Lower lobe of right lung (tissue), 2 donors: ENCODE measurements around the gene HSD11B2. TPM values are rescaled to one million over a fixed set of nuclear protein-coding genes. Genes with fewer than 3 reads are reported as not detected.

Source experiments
- ATAC-seq, 2 donors: fragments of 200-7000 bp; cut with Tn5 transposase; one replicate each; pipeline ENCODE4 v1.9.1; 2020 to 2022; ENCODE audit warnings: mild to moderate bottlenecking in 2 of 2, moderate library complexity in 2 of 2
- DNase-seq: peaks from one replicate; pipeline ENCODE4 v3.0.0-alpha.2; 2020
- H3K27ac ChIP-seq: fragments of 200-600 bp; one replicate; pipeline ENCODE4 v1.8.0; 2022
- H3K27me3 ChIP-seq: fragments of 200-600 bp; one replicate; pipeline ENCODE4 v1.8.0; 2022; ENCODE audit warnings: low read depth
- H3K36me3 ChIP-seq: fragments of 200-600 bp; one replicate; pipeline ENCODE4 v1.8.0; 2022; ENCODE audit warnings: mild to moderate bottlenecking
- H3K4me1 ChIP-seq: fragments of 200-600 bp; one replicate; pipeline ENCODE4 v1.8.0; 2022
- H3K4me3 ChIP-seq: fragments of 200-600 bp; one replicate; pipeline ENCODE4 v1.8.0; 2022; ENCODE audit warnings: mild to moderate bottlenecking
- H3K9me3 ChIP-seq: fragments of 200-600 bp; one replicate; pipeline ENCODE4 v1.8.0; 2022
- intact Hi-C: fragments of 100-400 bp; cut with DNase I; formaldehyde crosslinking; loops from one replicate; pipeline ENCODE4 v1.11.0; 2022
- total RNA-seq: library from RNA; stranded (reverse); fragmentation: NEBNext Ultra II Directional; extraction: Animal tissue kit (Norgen Biotek cat#: 25700); gene quantifications from one replicate; pipeline ENCODE4 v1.2.1, GENCODE V29; 2021
- TF ChIP-seq, protein P1 (sequence below): fragments of 200-600 bp; IDR thresholded peaks from one replicate; pipeline ENCODE4 v1.8.0; 2022; ENCODE audit warnings: antibody characterized with exemption, mild to moderate bottlenecking
- donor health status: DM: no; HTN: yes; CAD: no; lungs with severe emphysema.

HSD11B2 gene
- total RNA-seq, 1 donor from 2014 or later = 2.9 TPM

DNA sequence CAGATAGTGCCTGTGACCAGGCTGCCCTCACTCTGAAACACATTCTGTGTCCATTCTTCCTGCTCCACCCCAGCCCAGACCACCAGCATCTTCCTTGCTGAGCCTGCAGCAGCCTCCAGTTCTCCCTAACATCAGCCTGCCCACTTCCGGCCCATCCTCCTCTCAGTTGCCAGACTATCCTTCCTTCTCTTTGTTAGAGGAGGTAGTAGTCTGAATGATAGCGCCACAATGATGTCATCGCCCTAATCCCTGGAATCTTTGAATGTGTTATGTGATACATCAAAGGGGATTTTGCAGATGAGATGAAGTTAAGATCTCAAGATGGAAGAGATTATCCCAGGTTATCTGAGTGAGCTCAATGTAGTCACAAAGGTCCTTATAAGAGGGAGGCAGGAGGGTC lies 11.4 kb upstream of the HSD11B2 start:
- no peak for DNase-seq
- Histone ChIP-seq H3K4me3 (no peak overlapping the region), H3K9me3 (no peaks in the 10 kb centered on the region), H3K27ac (no peak overlapping the region), H3K36me3 (no peaks in the 10 kb centered on the region), H3K4me1 (peaks cover 29% of the 10 kb centered on the region), H3K27me3 (peaks cover 2% of the 10 kb centered on the region)
- ATAC-seq = no peak
- TF ChIP-seq, protein P1, sequence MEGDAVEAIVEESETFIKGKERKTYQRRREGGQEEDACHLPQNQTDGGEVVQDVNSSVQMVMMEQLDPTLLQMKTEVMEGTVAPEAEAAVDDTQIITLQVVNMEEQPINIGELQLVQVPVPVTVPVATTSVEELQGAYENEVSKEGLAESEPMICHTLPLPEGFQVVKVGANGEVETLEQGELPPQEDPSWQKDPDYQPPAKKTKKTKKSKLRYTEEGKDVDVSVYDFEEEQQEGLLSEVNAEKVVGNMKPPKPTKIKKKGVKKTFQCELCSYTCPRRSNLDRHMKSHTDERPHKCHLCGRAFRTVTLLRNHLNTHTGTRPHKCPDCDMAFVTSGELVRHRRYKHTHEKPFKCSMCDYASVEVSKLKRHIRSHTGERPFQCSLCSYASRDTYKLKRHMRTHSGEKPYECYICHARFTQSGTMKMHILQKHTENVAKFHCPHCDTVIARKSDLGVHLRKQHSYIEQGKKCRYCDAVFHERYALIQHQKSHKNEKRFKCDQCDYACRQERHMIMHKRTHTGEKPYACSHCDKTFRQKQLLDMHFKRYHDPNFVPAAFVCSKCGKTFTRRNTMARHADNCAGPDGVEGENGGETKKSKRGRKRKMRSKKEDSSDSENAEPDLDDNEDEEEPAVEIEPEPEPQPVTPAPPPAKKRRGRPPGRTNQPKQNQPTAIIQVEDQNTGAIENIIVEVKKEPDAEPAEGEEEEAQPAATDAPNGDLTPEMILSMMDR = no peak
- intact Hi-C loops = no loop called here

DNA sequence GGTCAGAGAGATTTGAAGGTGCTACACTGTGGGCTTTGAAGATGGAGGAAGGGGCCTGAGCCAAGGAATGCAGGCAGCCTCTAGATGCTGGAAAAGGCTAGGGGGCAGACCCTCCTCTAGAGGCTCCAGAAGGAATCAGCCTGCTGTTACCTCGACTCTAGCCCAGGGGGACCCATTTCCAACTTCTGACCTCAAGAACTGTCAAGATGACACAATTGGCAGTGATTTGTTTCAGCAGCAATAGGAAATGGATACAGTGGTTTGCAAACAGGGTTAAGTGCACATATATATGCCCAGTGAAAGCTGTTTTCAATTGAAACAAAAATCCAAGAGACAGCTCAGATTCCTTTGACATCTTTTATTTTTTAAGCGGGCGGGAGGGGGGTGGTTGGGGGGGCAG lies 11.0 kb upstream of the HSD11B2 start:
- ATAC-seq = no peak
- Histone ChIP-seq H3K4me3 (no peak overlapping the region), H3K4me1 (peaks cover 28% of the 10 kb centered on the region), H3K27ac (no peak overlapping the region), H3K36me3 (no peaks in the 10 kb centered on the region), H3K27me3 (peaks cover 6% of the 10 kb centered on the region), H3K9me3 (no peaks in the 10 kb centered on the region)
- intact Hi-C loops = no loop called here
- DNase-seq = no peak
- TF ChIP-seq, protein P1 = no peak

DNA sequence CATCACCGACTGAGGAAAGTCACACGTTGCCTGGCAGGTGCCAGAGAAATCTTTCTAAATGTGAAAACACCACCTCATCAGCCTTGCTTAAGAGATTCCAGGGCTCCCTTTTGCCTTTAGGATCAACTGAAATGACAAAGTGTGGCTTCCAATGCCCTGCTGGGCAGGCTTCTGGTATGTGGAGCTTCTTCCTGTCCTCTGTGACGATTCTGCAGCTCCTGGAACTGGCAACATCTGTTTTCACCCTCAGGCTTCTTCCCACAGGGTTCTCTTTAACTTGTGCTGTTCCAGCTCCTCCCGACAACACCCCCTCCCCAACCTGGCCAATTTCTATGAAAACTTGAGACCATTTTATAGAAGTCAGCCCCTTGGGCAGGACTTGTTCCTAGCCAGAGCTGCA lies 9.9 kb upstream of the HSD11B2 start:
- intact Hi-C loops = no loop called here
- H3K4me3 ChIP-seq = no peak overlapping the region
- no peak overlapping the region for H3K27ac ChIP-seq
- no peaks in the 10 kb centered on the region for H3K9me3 ChIP-seq
- no peak for ATAC-seq
- no peaks in the 10 kb centered on the region for H3K36me3 ChIP-seq
- TF ChIP-seq, protein P1 = no peak
- H3K27me3 ChIP-seq = peaks cover 17% of the 10 kb centered on the region
- no peak for DNase-seq
- peaks cover 18% of the 10 kb centered on the region for H3K4me1 ChIP-seq

DNA sequence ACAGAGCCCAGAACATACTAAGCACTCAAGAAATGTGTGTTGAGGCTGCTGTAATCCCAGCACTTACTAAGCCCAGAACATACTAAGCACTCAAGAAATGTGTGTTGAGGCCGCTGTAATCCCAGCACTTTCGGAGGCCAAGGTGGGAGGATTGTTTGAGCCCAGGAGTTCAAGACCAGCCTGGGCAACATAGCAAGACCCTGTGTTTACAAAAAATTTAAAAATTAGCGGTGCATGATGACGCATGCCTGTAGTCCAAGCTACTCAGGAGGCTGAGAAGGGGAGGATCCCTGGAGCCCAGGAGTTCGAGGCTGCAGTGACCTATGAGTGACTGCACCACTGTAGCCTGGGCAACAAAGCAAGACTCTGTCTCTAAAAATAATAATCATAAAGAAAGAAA lies 7.9 kb upstream of the HSD11B2 start:
- ATAC-seq = no peak
- DNase-seq = no peak
- TF ChIP-seq, protein P1 = no peak
- Histone ChIP-seq H3K4me3 (no peak overlapping the region), H3K9me3 (no peaks in the 10 kb centered on the region), H3K27me3 (peaks cover 24% of the 10 kb centered on the region), H3K36me3 (no peaks in the 10 kb centered on the region), H3K27ac (no peak overlapping the region), H3K4me1 (peaks cover 11% of the 10 kb centered on the region)
- intact Hi-C loops = no loop called here

DNA sequence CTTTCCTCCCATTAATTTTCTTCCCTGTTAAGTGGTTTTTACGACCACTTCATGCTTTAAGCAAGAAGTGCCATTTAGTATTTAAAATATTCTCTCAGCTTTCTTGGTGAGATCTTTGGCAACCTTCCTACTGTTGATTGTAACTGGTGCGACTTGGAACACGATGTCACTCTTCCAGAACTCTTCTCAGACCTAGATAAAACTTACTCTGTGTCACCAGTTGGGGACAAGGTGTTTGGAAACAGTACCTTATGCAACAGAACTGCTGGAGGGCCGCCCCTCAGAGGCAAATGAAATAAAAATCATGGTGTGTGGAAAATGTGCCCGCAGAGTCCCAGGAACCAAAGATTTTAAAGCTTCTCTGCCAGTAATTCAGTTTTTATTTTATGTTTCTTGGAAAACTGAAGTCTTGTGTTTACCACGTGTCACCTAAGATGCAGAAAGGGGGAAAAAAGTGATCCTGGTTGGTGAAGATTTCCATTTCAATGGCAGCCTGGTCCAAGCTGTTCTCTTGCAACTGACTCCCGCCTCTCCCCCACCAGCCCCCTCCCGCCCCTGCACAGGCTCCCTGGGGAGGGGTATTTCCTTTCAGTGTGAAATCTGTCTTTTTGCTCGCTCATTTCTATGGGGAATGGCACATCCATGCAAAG lies 7.2 kb upstream of the HSD11B2 start:
- Histone ChIP-seq H3K4me3 (no peak overlapping the region), H3K4me1 (peaks cover 15% of the 10 kb centered on the region), H3K36me3 (no peaks in the 10 kb centered on the region), H3K27me3 (peaks cover 30% of the 10 kb centered on the region), H3K27ac (no peak overlapping the region), H3K9me3 (no peaks in the 10 kb centered on the region)
- TF ChIP-seq, protein P1 = no peak
- no peak for DNase-seq
- intact Hi-C loops = no loop called here
- ATAC-seq = peak in 1 of 2 donors; percentile 65

DNA sequence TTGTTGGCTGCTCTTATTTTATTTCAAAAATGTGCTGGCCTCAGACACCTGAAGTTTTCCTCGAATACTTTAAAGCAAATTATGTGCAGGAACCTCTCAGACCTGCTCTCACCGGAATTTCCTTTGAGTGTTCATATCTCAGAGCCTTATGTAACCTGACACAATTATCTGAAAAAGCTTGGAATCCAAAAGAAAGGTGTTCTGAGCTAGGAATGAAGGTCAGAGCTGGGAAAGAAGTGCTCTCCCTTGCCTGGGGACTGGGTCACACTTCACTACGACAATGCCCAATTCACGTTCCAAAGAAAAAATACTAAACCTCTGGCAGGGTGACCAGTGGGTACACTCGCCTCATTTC lies 6.7 kb upstream of the HSD11B2 start:
- Histone ChIP-seq H3K27me3 (peaks cover 32% of the 10 kb centered on the region), H3K36me3 (no peaks in the 10 kb centered on the region), H3K9me3 (no peaks in the 10 kb centered on the region), H3K4me1 (peaks cover 15% of the 10 kb centered on the region), H3K27ac (no peak overlapping the region), H3K4me3 (no peak overlapping the region)
- peak in 1 of 2 donors; percentile 59 for ATAC-seq
- no peak for DNase-seq
- TF ChIP-seq, protein P1 = no peak
- intact Hi-C loops = no loop called here
